Liver (tissue), 9 donors: ENCODE measurements around the gene DDR2. TPM values are rescaled to one million over a fixed set of nuclear protein-coding genes. Genes with fewer than 3 reads are reported as not detected.
A peak's percentile ranks its signal among the peaks of the same experiment; 100 is the strongest.

ENCODE experiments used
- DNase-seq: peaks from one replicate; pipeline ENCODE4 v3.0.0-alpha.2; 2017; ENCODE audit warnings: low spot score
- H3K27ac ChIP-seq, 2 donors: one replicate each; pipeline ENCODE4 v1.7.0; 2013; ENCODE audit warnings: inconsistent platforms in 2 of 2, low read length in 2 of 2, control low read depth in 1 of 2, low read depth in 1 of 2, mild to moderate bottlenecking in 1 of 2
- H3K27me3 ChIP-seq, 4 donors: one replicate each; pipeline versions ENCODE4 v1.6.1 to v1.7.0; 2013; ENCODE audit warnings: low read length in 3 of 4, inconsistent platforms in 1 of 4, mild to moderate bottlenecking in 1 of 4, moderate library complexity in 1 of 4; ENCODE audit not compliant: control insufficient read depth in 4 of 4, insufficient read depth in 4 of 4
- H3K36me3 ChIP-seq, 4 donors: one replicate each; pipeline versions ENCODE4 v1.6.1 to v1.7.0; 2013; ENCODE audit warnings: low read length in 3 of 4, mild to moderate bottlenecking in 3 of 4, low read depth in 1 of 4, moderate library complexity in 1 of 4; ENCODE audit not compliant: control insufficient read depth in 4 of 4, insufficient read depth in 3 of 4
- H3K4me1 ChIP-seq, 4 donors: one replicate each; pipeline versions ENCODE4 v1.6.1 to v1.7.0; 2013; ENCODE audit warnings: low read length in 3 of 4, mild to moderate bottlenecking in 3 of 4, moderate library complexity in 1 of 4; ENCODE audit not compliant: control insufficient read depth in 4 of 4, insufficient read depth in 4 of 4
- H3K4me3 ChIP-seq, 3 donors: one replicate each; pipeline versions ENCODE4 v1.6.1 to v1.7.0; 2013; ENCODE audit warnings: low read length in 3 of 3, control low read depth in 1 of 3, low read depth in 1 of 3, mild to moderate bottlenecking in 1 of 3
- H3K9ac ChIP-seq, 2 donors: one replicate each; pipeline ENCODE4 v1.7.0; 2013; ENCODE audit warnings: low read length in 2 of 2, mild to moderate bottlenecking in 2 of 2, moderate library complexity in 2 of 2, control low read depth in 1 of 2, low read depth in 1 of 2
- H3K9me3 ChIP-seq, 4 donors: one replicate each; pipeline versions ENCODE4 v1.6.1 to v1.7.0; 2013; ENCODE audit warnings: low read length in 3 of 4; ENCODE audit not compliant: control insufficient read depth in 4 of 4
- ATF3 ChIP-seq: IDR thresholded peaks from 2 replicates; pipeline ENCODE4 v1.6.1; 2016; ENCODE audit warnings: antibody characterized with exemption
- CTCF ChIP-seq: fragments of 150-350 bp; IDR thresholded peaks from 2 replicates; pipeline ENCODE4 v1.5.1; 2017; ENCODE audit warnings: improper control_type of control experiment, low read depth, low read length; ENCODE audit not compliant: missing input control
- EGR1 ChIP-seq, 2 donors: IDR thresholded peaks; 2 replicates each; pipeline ENCODE4 v1.6.1; 2016 to 2018; ENCODE audit warnings: antibody characterized with exemption in 2 of 2, low read depth in 2 of 2
- FOXA1 ChIP-seq: IDR thresholded peaks from 2 replicates; pipeline ENCODE4 v1.6.1; 2016; ENCODE audit warnings: antibody characterized with exemption
- FOXA2 ChIP-seq: IDR thresholded peaks from 2 replicates; pipeline ENCODE4 v1.6.1; 2016; ENCODE audit warnings: antibody characterized with exemption
- GABPA ChIP-seq, 2 donors: IDR thresholded peaks in 1 of 2; conservative IDR thresholded peaks in 1 of 2; 2 replicates each; pipeline ENCODE4 v1.6.1; 2016; ENCODE audit warnings: antibody characterized with exemption in 2 of 2, mild to moderate bottlenecking in 1 of 2, moderate library complexity in 1 of 2
- HNF4A ChIP-seq, 2 donors: conservative IDR thresholded peaks; 2 replicates each; pipeline ENCODE4 v1.6.1; 2016; ENCODE audit warnings: antibody characterized with exemption in 2 of 2, mild to moderate bottlenecking in 2 of 2
- HNF4G ChIP-seq: IDR thresholded peaks from 2 replicates; pipeline ENCODE4 v1.6.1; 2016; ENCODE audit warnings: antibody characterized with exemption
- JUND ChIP-seq, 2 donors: IDR thresholded peaks; 2 replicates each; pipeline ENCODE4 v1.6.1; 2016; ENCODE audit warnings: antibody characterized with exemption in 2 of 2
- MAX ChIP-seq: IDR thresholded peaks from 2 replicates; pipeline ENCODE4 v1.6.1; 2016; ENCODE audit warnings: antibody characterized with exemption
- NR2F2 ChIP-seq: IDR thresholded peaks from 2 replicates; pipeline ENCODE4 v1.6.1; 2016; ENCODE audit warnings: antibody characterized with exemption
- RAD21 ChIP-seq, 2 donors: IDR thresholded peaks; 2 replicates each; pipeline ENCODE4 v1.6.1; 2016; ENCODE audit warnings: antibody characterized with exemption in 2 of 2, mild to moderate bottlenecking in 2 of 2
- REST ChIP-seq: IDR thresholded peaks from 2 replicates; pipeline ENCODE4 v1.6.1; 2016; ENCODE audit warnings: antibody characterized with exemption, mild to moderate bottlenecking
- RXRA ChIP-seq, 2 donors: IDR thresholded peaks; 2 replicates each; pipeline ENCODE4 v1.6.1; 2017 to 2018; ENCODE audit warnings: antibody characterized with exemption in 2 of 2, mild to moderate bottlenecking in 1 of 2
- SP1 ChIP-seq: IDR thresholded peaks from 2 replicates; pipeline ENCODE4 v1.6.1; 2018; ENCODE audit warnings: antibody characterized with exemption, mild to moderate bottlenecking
- TAF1 ChIP-seq: conservative IDR thresholded peaks from 2 replicates; pipeline ENCODE4 v1.6.1; 2016; ENCODE audit warnings: antibody characterized with exemption, mild to moderate bottlenecking
- YY1 ChIP-seq: IDR thresholded peaks from 2 replicates; pipeline ENCODE4 v1.6.1; 2016; ENCODE audit warnings: antibody characterized with exemption, mild to moderate bottlenecking
- ZBTB33 ChIP-seq: IDR thresholded peaks from 2 replicates; pipeline ENCODE4 v1.6.1; 2016; ENCODE audit warnings: antibody characterized with exemption
- WGBS: extraction: QIAGEN DNeasy Blood & Tissue Kit; methylation state at CpG from one replicate; pipeline ENCODE4 v1.1.7; 2013; 5-methylcytosine and 5-hydroxymethylcytosine counted together
- polyA plus RNA-seq, 2 donors: library from polyadenylated mRNA; stranded (reverse) in 1 of 2; unstranded in 1 of 2; fragments of 200-250 nt in 1 of 2; fragments of >200 nt in 1 of 2; fragmentation: Nextera tagmentation in 1 of 2; extraction: Ambion mirVana in 1 of 2; gene quantifications; one replicate each; pipeline versions ENCODE4 v1.2.1 to v1.2.3, GENCODE V29; 2013 to 2015
- total RNA-seq, 2 donors: library from RNA; depleted of rRNA; stranded (reverse); fragments of >200 nt; gene quantifications; one replicate each; pipeline ENCODE4 v1.2.3, GENCODE V29; 2014
- donor health status: healthy.
- donor health status: healthy.
- donor health status: healthy.
- donor health status: healthy.
- donor health status: healthy.

DDR2 gene
- total and polyA plus RNA-seq, 4 donors: 1.2 to 6.4 (median 2.1) TPM

- H3K9me3 ChIP-seq: no peaks in the 10 kb centered on the region
- peak overlapping the region; percentile 16 to 57 for H3K27ac ChIP-seq
- peaks cover 9 to 16% (median 13%) of the 10 kb centered on the region in 4 donors for H3K4me1 ChIP-seq
- no peak overlapping the region for H3K9ac ChIP-seq
- no peaks in the 10 kb centered on the region for H3K36me3 ChIP-seq
- H3K4me3 ChIP-seq: no peak overlapping the region
- TF ChIP-seq CTCF: no peak
- TF ChIP-seq HNF4A (conservative IDR thresholded peaks at IDR 0.05): peak in 1 of 2 donors; percentile 33
- no peak for TF ChIP-seq EGR1 (IDR thresholded peaks at IDR 0.05; ENCODE audit: low read depth in 2 of 2)
- TF ChIP-seq FOXA2: peak; percentile 25
- TF ChIP-seq RXRA (IDR thresholded peaks at IDR 0.05): peak in 1 of 2 donors; percentile 5
- TF ChIP-seq TAF1: no peak
- peak in 1 of 2 donors; percentile 1 for TF ChIP-seq RAD21 (IDR thresholded peaks at IDR 0.05)
- TF ChIP-seq FOXA1: no peak
- peak; percentile 63 for DNase-seq
- H3K27me3 ChIP-seq: no peaks in the 10 kb centered on the region
- 21% methylated on average over 1 of the region's 1 CpG for WGBS
Measured at GRCh38 chr1:162682013-162682419, 49.8 kb downstream of the DDR2 start.

- WGBS: 48% methylated on average over 6 of the region's 6 CpGs
- no peak overlapping the region for H3K9ac ChIP-seq
- peak overlapping the region; percentile 58 to 63 for H3K27ac ChIP-seq
- TF ChIP-seq GABPA (IDR thresholded peaks at IDR 0.05 in 1 of 2, conservative IDR thresholded peaks at IDR 0.05 in 1 of 2): no peak
- peak; percentile 89 for TF ChIP-seq SP1
- peak; percentile 91 for TF ChIP-seq ATF3
- no peak for TF ChIP-seq TAF1
- peak; percentile 39 to 56 for TF ChIP-seq RAD21 (IDR thresholded peaks at IDR 0.05)
- TF ChIP-seq CTCF: no peak
- TF ChIP-seq HNF4A (conservative IDR thresholded peaks at IDR 0.05): peak; percentile 94 to 96
- TF ChIP-seq FOXA1: peak; percentile 15
- no peak for TF ChIP-seq NR2F2
- peak in 1 of 2 donors; percentile 89 for TF ChIP-seq EGR1 (IDR thresholded peaks at IDR 0.05; ENCODE audit: low read depth in 2 of 2)
- peak; percentile 80 for TF ChIP-seq MAX
- peak; percentile 59 for TF ChIP-seq ZBTB33
- peak; percentile 88 for TF ChIP-seq HNF4G
- peak; percentile 88 to 97 for TF ChIP-seq JUND (IDR thresholded peaks at IDR 0.05)
- no peak for TF ChIP-seq FOXA2
- TF ChIP-seq REST: peak; percentile 39
- peak; percentile 75 to 87 for TF ChIP-seq RXRA (IDR thresholded peaks at IDR 0.05)
- TF ChIP-seq YY1: peak; percentile 73
- no peaks in the 10 kb centered on the region for H3K27me3 ChIP-seq
- no peak overlapping the region for H3K4me3 ChIP-seq
- no peaks in the 10 kb centered on the region for H3K36me3 ChIP-seq
- H3K9me3 ChIP-seq: no peaks in the 10 kb centered on the region
- DNase-seq: no peak
- H3K4me1 ChIP-seq: peaks cover 2 to 15% (median 13%) of the 10 kb centered on the region in 4 donors
Measured at GRCh38 chr1:162687870-162688269, 55.6 kb downstream of the DDR2 start.
